NCI-H1417 (cell line): ENCODE results near the gene DCUN1D2.

Experiments
- DNase-seq, 3 experiments: peaks; one replicate each; lab custom pipeline; 2025; lab: John Stamatoyannopoulos, UW

DCUN1D2 gene

GRCh38 chr13:113407531-113408393, 82.7 kb downstream of the DCUN1D2 start:
- DNase-seq = no peak

- no peak for DNase-seq
Observed at GRCh38 chr13:113407103-113407530, 83.4 kb downstream of the DCUN1D2 start.

DNA sequence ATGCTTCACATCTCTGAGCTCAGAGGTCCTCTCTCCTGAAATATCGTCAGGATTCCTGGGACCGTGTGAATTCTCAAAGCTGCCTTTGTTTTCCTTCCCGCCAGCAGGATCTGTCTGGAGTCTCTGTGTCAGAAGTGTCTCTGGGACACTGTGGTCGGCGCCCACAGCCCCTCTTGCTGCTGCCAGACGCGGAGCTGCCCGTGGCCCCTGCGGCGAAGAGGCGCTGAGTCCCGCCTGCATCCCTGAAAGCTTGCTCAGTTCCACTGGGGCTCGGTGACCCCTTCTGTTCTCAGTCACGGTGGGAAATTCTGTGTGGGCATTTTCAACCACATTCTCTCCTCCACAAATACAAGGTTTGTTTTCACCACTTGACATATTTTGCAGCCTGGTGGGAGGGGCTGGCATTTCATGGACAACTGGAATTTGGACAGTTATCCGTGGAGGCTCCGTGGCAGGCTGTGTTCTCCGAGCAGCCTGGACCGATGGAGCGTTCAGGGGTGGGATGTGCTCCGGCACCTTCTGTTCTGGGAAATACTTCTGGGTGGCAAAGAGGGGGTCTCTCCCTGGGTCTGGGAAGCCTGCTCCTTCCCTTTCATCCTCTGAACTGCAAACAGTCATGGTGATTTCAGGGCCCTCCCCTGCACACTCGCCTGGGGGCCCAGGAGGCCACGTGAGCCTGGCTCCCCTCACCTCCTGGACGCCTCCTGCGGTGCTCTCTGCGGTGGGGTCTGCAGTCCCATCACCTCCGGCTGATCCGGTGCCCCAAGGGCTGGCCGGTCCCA, 84.0 kb downstream of the DCUN1D2 start:
- DNase-seq = peak in 1 of 3 experiments; percentile 60
